ENCODE results near the gene WARS2. TPM values are rescaled to one million over a fixed set of nuclear protein-coding genes. Genes with fewer than 3 reads are reported as not detected.
A peak's percentile ranks its signal among the peaks of the same experiment; 100 is the strongest.
"Not testable (repeated sequence)": the region's sequence is repeated elsewhere in the genome, so short reads cannot be mapped to it uniquely, and the experiment has no call there.

Gene WARS2
- total RNA-seq, 1 donor from 2014 or later: 13.4 TPM

- no peak for DNase-seq
- no peaks in the 10 kb centered on the region for H3K4me1 ChIP-seq
- no peak overlapping the region for H3K4me3 ChIP-seq
- no peaks in the 10 kb centered on the region for H3K9me3 ChIP-seq
- no peaks in the 10 kb centered on the region for H3K36me3 ChIP-seq
- intact Hi-C loops (cut with DNase I): no loop called here
- H3K27ac ChIP-seq: no peak overlapping the region
- TF ChIP-seq CTCF (IDR thresholded peaks at IDR 0.05): no peak
- ATAC-seq: no peak
- no peaks in the 10 kb centered on the region for H3K27me3 ChIP-seq
These were observed 40.8 kb upstream of the WARS2 start for GRCh38 chr1:119181218-119181617.

- intact Hi-C loops (cut with DNase I): no loop called here
- H3K27ac ChIP-seq: no peak overlapping the region
- no peak overlapping the region for H3K4me3 ChIP-seq
- H3K27me3 ChIP-seq: no peaks in the 10 kb centered on the region
- TF ChIP-seq CTCF (IDR thresholded peaks at IDR 0.05): no peak
- H3K4me1 ChIP-seq: no peaks in the 10 kb centered on the region
- no peaks in the 10 kb centered on the region for H3K36me3 ChIP-seq
- H3K9me3 ChIP-seq: no peaks in the 10 kb centered on the region
- DNase-seq: no peak
- no peak for ATAC-seq
These were observed 38.6 kb upstream of the WARS2 start for GRCh38 chr1:119179051-119179450.

GRCh38 chr1:119172927-119173326 lies 32.5 kb upstream of the WARS2 start:
- DNase-seq; intact Hi-C loops (cut with DNase I); H3K9me3 ChIP-seq; ATAC-seq; H3K4me1 ChIP-seq; H3K4me3 ChIP-seq; H3K27ac ChIP-seq; H3K27me3 ChIP-seq; H3K36me3 ChIP-seq: not testable (repeated sequence)

- H3K27me3 ChIP-seq; H3K27ac ChIP-seq; DNase-seq; H3K9me3 ChIP-seq; H3K36me3 ChIP-seq; H3K4me1 ChIP-seq; H3K4me3 ChIP-seq; intact Hi-C loops (cut with DNase I); ATAC-seq: not testable (repeated sequence)
These were observed 31.0 kb upstream of the WARS2 start for GRCh38 chr1:119171381-119172010.

GRCh38 chr1:119163396-119163795 lies 22.9 kb upstream of the WARS2 start:
- Histone ChIP-seq H3K4me1 (no peaks in the 10 kb centered on the region), H3K27me3 (no peaks in the 10 kb centered on the region), H3K27ac (no peak overlapping the region), H3K4me3 (no peak overlapping the region), H3K36me3 (peaks cover 11% of the 10 kb centered on the region), H3K9me3 (no peaks in the 10 kb centered on the region)
- TF ChIP-seq CTCF (IDR thresholded peaks at IDR 0.05): no peak
- DNase-seq (no peak), ATAC-seq (no peak)
- intact Hi-C loops (cut with DNase I): no loop called here

GRCh38 chr1:119160866-119161265 lies 20.4 kb upstream of the WARS2 start:
- Histone ChIP-seq H3K27ac (no peak overlapping the region), H3K9me3 (no peaks in the 10 kb centered on the region), H3K4me1 (no peaks in the 10 kb centered on the region), H3K4me3 (no peak overlapping the region), H3K27me3 (no peaks in the 10 kb centered on the region), H3K36me3 (peaks cover 22% of the 10 kb centered on the region)
- no peak for TF ChIP-seq CTCF (IDR thresholded peaks at IDR 0.05)
- no peak for DNase-seq
- ATAC-seq: no peak
- intact Hi-C loops (cut with DNase I): no loop called here

- ATAC-seq (no peak), DNase-seq (no peak)
- no peaks in the 10 kb centered on the region for H3K27me3 ChIP-seq
- H3K36me3 ChIP-seq: peaks cover 22% of the 10 kb centered on the region
- no peak for TF ChIP-seq CTCF (IDR thresholded peaks at IDR 0.05)
- H3K4me3 ChIP-seq: no peak overlapping the region
- H3K9me3 ChIP-seq: no peaks in the 10 kb centered on the region
- no peaks in the 10 kb centered on the region for H3K4me1 ChIP-seq
- peak overlapping the region; percentile 3 for H3K27ac ChIP-seq
- intact Hi-C loops (cut with DNase I): no loop called here
These were observed 20.0 kb upstream of the WARS2 start for GRCh38 chr1:119160409-119160808.

Data from upper lobe of right lung (tissue), 1 donor.